Neural crest cell (in vitro differentiated cells): ENCODE data around the gene COL8A2. TPM values are rescaled to one million over a fixed set of nuclear protein-coding genes. Genes with fewer than 3 reads are reported as not detected.

Experiments used
- DNase-seq: peaks from one replicate; pipeline ENCODE4 v3.0.0; 2021; ENCODE audit warnings: low read depth, mixed read lengths, low spot score
- H3K27ac Mint-ChIP-seq: one replicate; pipeline ENCODE4 v1.8.0; 2021; ENCODE audit warnings: mild to moderate bottlenecking, mixed read lengths; ENCODE audit not compliant: unreplicated experiment
- H3K27me3 Mint-ChIP-seq: 2 replicates; pipeline ENCODE4 v1.8.0; 2021; ENCODE audit warnings: low read depth, mild to moderate bottlenecking, mixed read lengths
- H3K36me3 Mint-ChIP-seq: 2 replicates; pipeline ENCODE4 v1.8.0; 2021; ENCODE audit warnings: low read depth, mild to moderate bottlenecking, mixed read lengths
- H3K4me1 Mint-ChIP-seq: 2 replicates; pipeline ENCODE4 v1.8.0; 2021; ENCODE audit warnings: mixed read lengths
- H3K4me3 Mint-ChIP-seq: one replicate; pipeline ENCODE4 v1.8.0; 2021; ENCODE audit warnings: mild to moderate bottlenecking, mixed read lengths
- H3K9me3 Mint-ChIP-seq: 2 replicates; pipeline ENCODE4 v1.8.0; 2021; ENCODE audit warnings: mixed read lengths
- CTCF ChIP-seq: fragments of 200-600 bp; sonication (generic); conservative IDR thresholded peaks from 2 replicates; pipeline ENCODE4 v1.5.0; 2021; ENCODE audit warnings: antibody characterized with exemption, mild to moderate bottlenecking
- total RNA-seq: library from RNA; stranded (reverse); gene quantifications from 2 replicates; pipeline ENCODE4 v1.2.1, GENCODE V29; 2021

The COL8A2 gene
- total RNA-seq, 1 donor from 2014 or later: 0.09 TPM

- H3K36me3 Mint-ChIP-seq: no peaks in the 10 kb centered on the region
- H3K9me3 Mint-ChIP-seq: no peaks in the 10 kb centered on the region
- peak overlapping the region; percentile 83 for H3K4me3 Mint-ChIP-seq
- no peak overlapping the region for H3K27ac Mint-ChIP-seq
- DNase-seq: no peak
- no peaks in the 10 kb centered on the region for H3K27me3 Mint-ChIP-seq
- peaks cover 14% of the 10 kb centered on the region for H3K4me1 Mint-ChIP-seq
- TF ChIP-seq CTCF: no peak
Observed at GRCh38 chr1:36093226-36093625, 31.8 kb downstream of the COL8A2 start.

- H3K4me3 Mint-ChIP-seq: peak overlapping the region; percentile 83
- no peak overlapping the region for H3K27ac Mint-ChIP-seq
- peaks cover 14% of the 10 kb centered on the region for H3K4me1 Mint-ChIP-seq
- H3K9me3 Mint-ChIP-seq: no peaks in the 10 kb centered on the region
- no peaks in the 10 kb centered on the region for H3K27me3 Mint-ChIP-seq
- DNase-seq: no peak
- TF ChIP-seq CTCF: no peak
- H3K36me3 Mint-ChIP-seq: no peaks in the 10 kb centered on the region
Observed at GRCh38 chr1:36092798-36093185, 32.2 kb downstream of the COL8A2 start.

GRCh38 chr1:36092166-36092797 is 32.7 kb downstream of the COL8A2 start:
- DNase-seq: no peak
- peak overlapping the region; percentile 83 for H3K4me3 Mint-ChIP-seq
- no peak overlapping the region for H3K27ac Mint-ChIP-seq
- no peaks in the 10 kb centered on the region for H3K27me3 Mint-ChIP-seq
- no peak for TF ChIP-seq CTCF
- no peaks in the 10 kb centered on the region for H3K36me3 Mint-ChIP-seq
- H3K9me3 Mint-ChIP-seq: no peaks in the 10 kb centered on the region
- peaks cover 14% of the 10 kb centered on the region for H3K4me1 Mint-ChIP-seq

- no peak for TF ChIP-seq CTCF
- Mint-ChIP-seq H3K4me1 (peaks cover 17% of the 10 kb centered on the region), H3K27ac (no peak overlapping the region), H3K27me3 (no peaks in the 10 kb centered on the region), H3K36me3 (no peaks in the 10 kb centered on the region), H3K9me3 (no peaks in the 10 kb centered on the region), H3K4me3 (peak overlapping the region; percentile 82)
- DNase-seq: no peak
Observed at GRCh38 chr1:36091698-36092097, 33.3 kb downstream of the COL8A2 start.

- H3K4me3 Mint-ChIP-seq: peak overlapping the region; percentile 82
- H3K27me3 Mint-ChIP-seq: no peaks in the 10 kb centered on the region
- H3K27ac Mint-ChIP-seq: no peak overlapping the region
- no peak for DNase-seq
- no peaks in the 10 kb centered on the region for H3K9me3 Mint-ChIP-seq
- TF ChIP-seq CTCF: no peak
- H3K4me1 Mint-ChIP-seq: peaks cover 17% of the 10 kb centered on the region
- H3K36me3 Mint-ChIP-seq: no peaks in the 10 kb centered on the region
Observed at GRCh38 chr1:36091141-36091540, 33.9 kb downstream of the COL8A2 start.
